HEK293 (cell line): Measurements from ENCODE around the gene CNN1.

Experiments used
- CTCF ChIA-PET: fragments of 350-600 bp; formaldehyde crosslinking; extraction: SDS; loops from one replicate; lab custom pipeline; 2021; ENCODE audit warnings: antibody characterized with exemption; lab: Yijun Ruan, JAX
- POLR2A ChIA-PET: fragments of 300-600 bp; formaldehyde crosslinking; extraction: SDS; loops from one replicate; lab custom pipeline; 2020; ENCODE audit warnings: antibody characterized with exemption, inconsistent platforms; lab: Yijun Ruan, JAX
- H3K27ac ChIP-seq: fragments of 200-500 bp; sonication (Bioruptor generic); 2 replicates; pipeline ENCODE4 v1.5.1; 2014; ENCODE audit warnings: low read depth, low read length, control low read depth, inconsistent platforms; ENCODE audit errors: extremely low read depth
- H3K36me3 ChIP-seq, 2 experiments: fragments of 200-500 bp in 1 of 2; sonication (Bioruptor generic) in 1 of 2; 1 replicate in 1 of 2; 2 replicates in 1 of 2; pipeline ENCODE4 v1.5.1; 2014 to 2017; ENCODE audit warnings: inconsistent platforms in 2 of 2, low read length in 2 of 2; ENCODE audit not compliant: control insufficient read depth in 2 of 2, insufficient read depth in 1 of 2
- H3K4me1 ChIP-seq: fragments of 200-500 bp; sonication (Bioruptor generic); 2 replicates; pipeline ENCODE4 v1.5.1; 2014; ENCODE audit warnings: mild to moderate bottlenecking, low read length, inconsistent platforms; ENCODE audit not compliant: control insufficient read depth, insufficient read depth
- H3K4me3 ChIP-seq: 2 replicates; pipeline ENCODE4 v1.5.1; 2011; ENCODE audit warnings: low read depth, mild to moderate bottlenecking, control low read depth, low read length, moderate library complexity
- H3K9me3 ChIP-seq: fragments of 200-500 bp; sonication (Bioruptor generic); 2 replicates; pipeline ENCODE4 v1.5.1; 2014; ENCODE audit warnings: low read depth, low read length, inconsistent platforms; ENCODE audit not compliant: control insufficient read depth, insufficient read depth
- KLF10 ChIP-seq: fragments of 450-650 bp; IDR thresholded peaks from 2 replicates; pipeline ENCODE4 v1.5.1; 2018; ENCODE audit warnings: missing biosample characterization, mild to moderate bottlenecking, missing genetic modification characterization
- MEIS1 ChIP-seq: sonication (generic); formaldehyde crosslinking; IDR thresholded peaks from 2 replicates; pipeline ENCODE4 v1.8.1; 2022; ENCODE audit warnings: missing genetic modification reagents, mild to moderate bottlenecking, borderline replicate concordance
- MYNN ChIP-seq: fragments of 450-650 bp; formaldehyde crosslinking; IDR thresholded peaks from 2 replicates; pipeline ENCODE4 v1.5.1; 2016; ENCODE audit warnings: missing biosample characterization, missing genetic modification characterization, borderline replicate concordance
- OSR2 ChIP-seq: fragments of 450-650 bp; formaldehyde crosslinking; IDR thresholded peaks from 2 replicates; pipeline ENCODE4 v1.5.1; 2016; ENCODE audit warnings: missing biosample characterization, missing genetic modification characterization
- REPIN1 ChIP-seq: fragments of 450-650 bp; formaldehyde crosslinking; IDR thresholded peaks from 2 replicates; pipeline ENCODE4 v1.5.1; 2017; ENCODE audit warnings: missing biosample characterization, missing genetic modification characterization, low read depth
- SALL2 ChIP-seq: fragments of 450-650 bp; formaldehyde crosslinking; IDR thresholded peaks from 2 replicates; pipeline ENCODE4 v1.5.0; 2017; ENCODE audit warnings: missing biosample characterization, mild to moderate bottlenecking, missing genetic modification characterization, borderline replicate concordance
- SP2 ChIP-seq: fragments of 450-650 bp; formaldehyde crosslinking; IDR thresholded peaks from 2 replicates; pipeline ENCODE4 v1.5.1; 2016; ENCODE audit warnings: missing biosample characterization, missing genetic modification characterization
- SP3 ChIP-seq: fragments of 450-650 bp; formaldehyde crosslinking; IDR thresholded peaks from 2 replicates; pipeline ENCODE4 v1.5.1; 2016; ENCODE audit warnings: missing biosample characterization, missing genetic modification characterization
- SP7 ChIP-seq: fragments of 450-650 bp; formaldehyde crosslinking; IDR thresholded peaks from 2 replicates; pipeline ENCODE4 v1.5.1; 2016; ENCODE audit warnings: missing biosample characterization, missing genetic modification characterization
- YY2 ChIP-seq: fragments of 450-650 bp; formaldehyde crosslinking; IDR thresholded peaks from 2 replicates; pipeline ENCODE4 v1.5.1; 2016; ENCODE audit warnings: missing biosample characterization, missing genetic modification characterization
- ZBTB1 ChIP-seq: fragments of 450-650 bp; formaldehyde crosslinking; IDR thresholded peaks from 2 replicates; pipeline ENCODE4 v1.5.1; 2016; ENCODE audit warnings: missing biosample characterization, missing genetic modification characterization
- ZFHX2 ChIP-seq: fragments of 450-650 bp; formaldehyde crosslinking; conservative IDR thresholded peaks from 2 replicates; pipeline ENCODE4 v1.5.1; 2016; ENCODE audit warnings: missing biosample characterization, missing genetic modification characterization
- ZFP37 ChIP-seq: fragments of 450-650 bp; formaldehyde crosslinking; IDR thresholded peaks from 2 replicates; pipeline ENCODE4 v1.5.1; 2016; ENCODE audit warnings: missing biosample characterization, missing genetic modification characterization
- ZNF133 ChIP-seq: fragments of 450-650 bp; formaldehyde crosslinking; IDR thresholded peaks from 2 replicates; pipeline ENCODE4 v1.5.1; 2016; ENCODE audit warnings: missing biosample characterization, missing genetic modification characterization
- ZNF239 ChIP-seq: fragments of 450-650 bp; formaldehyde crosslinking; IDR thresholded peaks from 2 replicates; pipeline ENCODE4 v1.5.1; 2016; ENCODE audit warnings: missing biosample characterization, missing genetic modification characterization
- ZNF24 ChIP-seq: fragments of 450-650 bp; formaldehyde crosslinking; IDR thresholded peaks from 2 replicates; pipeline ENCODE4 v1.5.1; 2016; ENCODE audit warnings: missing biosample characterization, missing genetic modification characterization
- ZNF324 ChIP-seq: fragments of 450-650 bp; formaldehyde crosslinking; IDR thresholded peaks from 2 replicates; pipeline ENCODE4 v1.5.1; 2016; ENCODE audit warnings: missing biosample characterization, missing genetic modification characterization
- ZNF335 ChIP-seq: fragments of 450-650 bp; formaldehyde crosslinking; conservative IDR thresholded peaks from 2 replicates; pipeline ENCODE4 v1.5.1; 2016; ENCODE audit warnings: missing biosample characterization, missing genetic modification characterization
- ZNF426 ChIP-seq: fragments of 450-650 bp; formaldehyde crosslinking; IDR thresholded peaks from 2 replicates; pipeline ENCODE4 v1.5.1; 2017; ENCODE audit warnings: missing biosample characterization, missing genetic modification characterization, mild to moderate bottlenecking, inconsistent platforms, moderate library complexity
- ZNF48 ChIP-seq: fragments of 450-650 bp; formaldehyde crosslinking; IDR thresholded peaks from 2 replicates; pipeline ENCODE4 v1.5.1; 2016; ENCODE audit warnings: missing biosample characterization, missing genetic modification characterization
- ZNF747 ChIP-seq: fragments of 450-650 bp; formaldehyde crosslinking; IDR thresholded peaks from 2 replicates; pipeline ENCODE4 v1.5.1; 2016; ENCODE audit warnings: missing biosample characterization, missing genetic modification characterization
- ZNF768 ChIP-seq: fragments of 450-650 bp; formaldehyde crosslinking; IDR thresholded peaks from 2 replicates; pipeline ENCODE4 v1.5.1; 2018; ENCODE audit warnings: missing biosample characterization, mild to moderate bottlenecking, missing genetic modification characterization
- TF ChIP-seq, protein P1 (sequence below): fragments of 450-650 bp; formaldehyde crosslinking; conservative IDR thresholded peaks from 2 replicates; pipeline ENCODE4 v1.5.1; 2016; ENCODE audit warnings: low read depth, missing biosample characterization, missing genetic modification characterization
- TF ChIP-seq, protein P2 (sequence below): fragments of 450-650 bp; formaldehyde crosslinking; IDR thresholded peaks from 2 replicates; pipeline ENCODE4 v1.5.1; 2016; ENCODE audit warnings: missing biosample characterization, missing genetic modification characterization
- TF ChIP-seq, protein P3 (sequence below): fragments of 450-650 bp; formaldehyde crosslinking; IDR thresholded peaks from 2 replicates; pipeline ENCODE4 v1.5.1; 2016; ENCODE audit warnings: missing biosample characterization, missing genetic modification characterization
- TF ChIP-seq, protein P4 (sequence below): fragments of 450-650 bp; formaldehyde crosslinking; IDR thresholded peaks from 2 replicates; pipeline ENCODE4 v1.5.1; 2016; ENCODE audit warnings: missing biosample characterization, missing genetic modification characterization
- TF ChIP-seq, protein P5 (sequence below): IDR thresholded peaks from 2 replicates; pipeline ENCODE4 v1.6.1; 2011; ENCODE audit warnings: mild to moderate bottlenecking, low read depth, low read length, borderline replicate concordance

CNN1 gene

DNA sequence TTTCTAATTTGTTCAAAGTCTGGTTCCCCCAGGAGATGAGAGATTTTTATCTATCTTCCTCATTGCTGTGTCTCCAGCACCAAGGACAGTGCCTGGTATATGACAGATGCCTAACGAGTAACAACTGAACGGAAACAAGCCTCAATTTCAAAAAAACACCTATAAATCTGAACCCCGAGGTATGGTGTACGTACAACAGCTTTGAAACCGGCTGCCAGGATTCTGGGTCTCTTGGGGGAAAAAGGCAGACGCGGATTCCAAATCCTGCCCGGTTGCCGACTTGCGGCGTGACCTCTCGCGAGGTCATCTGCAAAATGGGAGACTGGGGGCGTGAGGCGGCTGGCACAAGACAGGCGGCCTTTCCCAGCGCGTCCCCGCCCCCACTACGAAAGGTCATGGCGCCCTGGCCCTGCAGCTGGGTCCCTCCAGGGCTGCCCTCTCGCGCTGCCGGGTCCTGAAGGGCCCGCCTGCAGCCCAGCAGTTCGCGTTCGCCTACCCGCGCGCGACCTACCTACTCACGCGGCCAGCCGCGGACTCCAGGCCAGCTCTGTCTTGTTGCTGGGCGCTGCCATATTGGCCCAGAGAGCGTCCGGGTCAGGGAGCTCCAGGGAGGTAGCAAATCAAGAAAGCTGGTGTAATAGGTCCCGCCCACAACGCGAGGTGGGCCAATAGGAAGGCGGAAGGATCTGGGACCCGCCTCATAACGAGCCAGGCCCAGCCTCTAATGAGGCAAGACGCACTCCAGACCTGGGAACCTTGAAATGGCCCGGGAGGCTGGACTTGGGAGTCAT, 9.9 kb upstream of the CNN1 start, which contains the start of gene ECSIT (continued):
- TF ChIP-seq, protein P1, sequence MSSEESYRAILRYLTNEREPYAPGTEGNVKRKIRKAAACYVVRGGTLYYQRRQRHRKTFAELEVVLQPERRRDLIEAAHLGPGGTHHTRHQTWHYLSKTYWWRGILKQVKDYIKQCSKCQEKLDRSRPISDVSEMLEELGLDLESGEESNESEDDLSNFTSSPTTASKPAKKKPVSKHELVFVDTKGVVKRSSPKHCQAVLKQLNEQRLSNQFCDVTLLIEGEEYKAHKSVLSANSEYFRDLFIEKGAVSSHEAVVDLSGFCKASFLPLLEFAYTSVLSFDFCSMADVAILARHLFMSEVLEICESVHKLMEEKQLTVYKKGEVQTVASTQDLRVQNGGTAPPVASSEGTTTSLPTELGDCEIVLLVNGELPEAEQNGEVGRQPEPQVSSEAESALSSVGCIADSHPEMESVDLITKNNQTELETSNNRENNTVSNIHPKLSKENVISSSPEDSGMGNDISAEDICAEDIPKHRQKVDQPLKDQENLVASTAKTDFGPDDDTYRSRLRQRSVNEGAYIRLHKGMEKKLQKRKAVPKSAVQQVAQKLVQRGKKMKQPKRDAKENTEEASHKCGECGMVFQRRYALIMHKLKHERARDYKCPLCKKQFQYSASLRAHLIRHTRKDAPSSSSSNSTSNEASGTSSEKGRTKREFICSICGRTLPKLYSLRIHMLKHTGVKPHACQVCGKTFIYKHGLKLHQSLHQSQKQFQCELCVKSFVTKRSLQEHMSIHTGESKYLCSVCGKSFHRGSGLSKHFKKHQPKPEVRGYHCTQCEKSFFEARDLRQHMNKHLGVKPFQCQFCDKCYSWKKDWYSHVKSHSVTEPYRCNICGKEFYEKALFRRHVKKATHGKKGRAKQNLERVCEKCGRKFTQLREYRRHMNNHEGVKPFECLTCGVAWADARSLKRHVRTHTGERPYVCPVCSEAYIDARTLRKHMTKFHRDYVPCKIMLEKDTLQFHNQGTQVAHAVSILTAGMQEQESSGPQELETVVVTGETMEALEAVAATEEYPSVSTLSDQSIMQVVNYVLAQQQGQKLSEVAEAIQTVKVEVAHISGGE (tag by site-specific recombination), result peak; percentile 59; the same call in 1 of the 2 replicates
- TF ChIP-seq ZNF324 (tag by site-specific recombination) (peak; percentile 78; the same call in 1 of the 2 replicates), YY2 (tag by site-specific recombination) (peak; percentile 98), SALL2 (tag by site-specific recombination) (no peak), REPIN1 (tag by site-specific recombination) (no peak), ZNF426 (tag by site-specific recombination) (no peak), ZNF48 (no peak), ZNF768 (no peak)
- TF ChIP-seq, protein P2, sequence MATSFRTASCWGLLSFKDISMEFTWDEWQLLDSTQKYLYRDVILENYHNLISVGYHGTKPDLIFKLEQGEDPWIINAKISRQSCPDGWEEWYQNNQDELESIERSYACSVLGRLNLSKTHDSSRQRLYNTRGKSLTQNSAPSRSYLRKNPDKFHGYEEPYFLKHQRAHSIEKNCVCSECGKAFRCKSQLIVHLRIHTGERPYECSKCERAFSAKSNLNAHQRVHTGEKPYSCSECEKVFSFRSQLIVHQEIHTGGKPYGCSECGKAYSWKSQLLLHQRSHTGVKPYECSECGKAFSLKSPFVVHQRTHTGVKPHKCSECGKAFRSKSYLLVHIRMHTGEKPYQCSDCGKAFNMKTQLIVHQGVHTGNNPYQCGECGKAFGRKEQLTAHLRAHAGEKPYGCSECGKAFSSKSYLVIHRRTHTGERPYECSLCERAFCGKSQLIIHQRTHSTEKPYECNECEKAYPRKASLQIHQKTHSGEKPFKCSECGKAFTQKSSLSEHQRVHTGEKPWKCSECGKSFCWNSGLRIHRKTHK, result no peak
- TF ChIP-seq, protein P3, sequence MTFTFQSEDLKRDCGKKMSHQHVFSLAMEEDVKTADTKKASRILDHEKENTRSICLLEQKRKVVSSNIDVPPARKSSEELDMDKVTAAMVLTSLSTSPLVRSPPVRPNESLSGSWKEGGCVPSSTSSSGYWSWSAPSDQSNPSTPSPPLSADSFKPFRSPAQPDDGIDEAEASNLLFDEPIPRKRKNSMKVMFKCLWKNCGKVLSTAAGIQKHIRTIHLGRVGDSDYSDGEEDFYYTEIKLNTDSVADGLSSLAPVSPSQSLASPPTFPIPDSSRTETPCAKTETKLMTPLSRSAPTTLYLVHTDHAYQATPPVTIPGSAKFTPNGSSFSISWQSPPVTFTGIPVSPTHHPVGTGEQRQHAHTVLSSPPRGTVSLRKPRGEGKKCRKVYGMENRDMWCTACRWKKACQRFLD (tag by site-specific recombination), result no peak
- TF ChIP-seq, protein P4, sequence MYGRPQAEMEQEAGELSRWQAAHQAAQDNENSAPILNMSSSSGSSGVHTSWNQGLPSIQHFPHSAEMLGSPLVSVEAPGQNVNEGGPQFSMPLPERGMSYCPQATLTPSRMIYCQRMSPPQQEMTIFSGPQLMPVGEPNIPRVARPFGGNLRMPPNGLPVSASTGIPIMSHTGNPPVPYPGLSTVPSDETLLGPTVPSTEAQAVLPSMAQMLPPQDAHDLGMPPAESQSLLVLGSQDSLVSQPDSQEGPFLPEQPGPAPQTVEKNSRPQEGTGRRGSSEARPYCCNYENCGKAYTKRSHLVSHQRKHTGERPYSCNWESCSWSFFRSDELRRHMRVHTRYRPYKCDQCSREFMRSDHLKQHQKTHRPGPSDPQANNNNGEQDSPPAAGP, result peak; percentile 79
- TF ChIP-seq, protein P5, sequence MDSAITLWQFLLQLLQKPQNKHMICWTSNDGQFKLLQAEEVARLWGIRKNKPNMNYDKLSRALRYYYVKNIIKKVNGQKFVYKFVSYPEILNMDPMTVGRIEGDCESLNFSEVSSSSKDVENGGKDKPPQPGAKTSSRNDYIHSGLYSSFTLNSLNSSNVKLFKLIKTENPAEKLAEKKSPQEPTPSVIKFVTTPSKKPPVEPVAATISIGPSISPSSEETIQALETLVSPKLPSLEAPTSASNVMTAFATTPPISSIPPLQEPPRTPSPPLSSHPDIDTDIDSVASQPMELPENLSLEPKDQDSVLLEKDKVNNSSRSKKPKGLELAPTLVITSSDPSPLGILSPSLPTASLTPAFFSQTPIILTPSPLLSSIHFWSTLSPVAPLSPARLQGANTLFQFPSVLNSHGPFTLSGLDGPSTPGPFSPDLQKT, result no peak

DNA sequence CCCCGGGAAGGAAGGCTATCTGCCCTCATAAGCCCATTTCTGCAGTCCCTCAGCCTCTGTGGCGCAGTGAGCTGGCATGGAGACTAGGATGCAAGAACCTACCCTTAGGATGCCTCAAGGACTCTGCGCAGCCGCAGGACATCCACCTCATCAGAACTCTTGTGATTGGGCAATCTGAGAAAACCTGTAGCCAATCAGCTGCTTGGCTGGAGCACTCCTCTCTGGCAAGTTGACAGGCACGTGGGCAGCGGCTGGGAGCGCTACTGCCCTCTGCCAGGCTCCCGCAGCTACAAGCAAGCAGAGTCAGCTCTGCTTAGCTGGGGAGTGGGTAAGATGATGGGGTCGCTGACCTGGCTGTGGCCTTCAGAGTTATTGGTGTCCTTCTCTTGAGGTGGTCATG, 8.2 kb upstream of the CNN1 start:
- TF ChIP-seq MYNN (tag by site-specific recombination), result no peak
- TF ChIP-seq ZNF133 (tag by site-specific recombination), result no peak
- TF ChIP-seq SP2 (tag by site-specific recombination), result peak; percentile 54
- TF ChIP-seq SP7, result no peak
- no peak for TF ChIP-seq ZNF48
- TF ChIP-seq OSR2, result peak; percentile 60; the same call in 1 of the 2 replicates
- TF ChIP-seq ZFP37 (tag by site-specific recombination), result no peak
- peak; percentile 34; the same call in 1 of the 2 replicates for TF ChIP-seq ZFHX2
- no peak for TF ChIP-seq ZNF24 (tag by site-specific recombination)
- TF ChIP-seq ZNF239, result no peak
- no peak for TF ChIP-seq ZNF335 (tag by site-specific recombination)
- no peak for TF ChIP-seq SP3
- TF ChIP-seq KLF10 (tag by site-specific recombination), result peak; percentile 90
- TF ChIP-seq MEIS1 (CRISPR knock-in tag), result no peak
- no peak for TF ChIP-seq ZBTB1
- TF ChIP-seq ZNF747 (tag by site-specific recombination), result no peak
- TF ChIP-seq, all 188 proteins: peak for 4
- no peaks in the 10 kb centered on the region; a peak in 1 of 3 replicates for H3K36me3 ChIP-seq
- no peak overlapping the region for H3K4me3 ChIP-seq
- no peaks in the 10 kb centered on the region for H3K4me1 ChIP-seq
- no peaks in the 10 kb centered on the region for H3K9me3 ChIP-seq
- ChIA-PET CTCF (interaction anchor here (0.6 to 1.0 kb wide), 2 partner anchors 78 to 455 kb away, joined by 3 read pairs; no protein-coding TSS in a partner anchor), POLR2A (no interaction called here)
- no peak overlapping the region for H3K27ac ChIP-seq
